GM12873 (cell line): ENCODE measurements around the gene FLVCR2.

Experiments
- TF ChIP-seq, protein P1 (sequence below): IDR thresholded peaks from 2 replicates; pipeline ENCODE4 v1.5.1; 2012; ENCODE audit warnings: low read depth, mild to moderate bottlenecking, moderate library complexity, low read length, control low read depth; ENCODE audit not compliant: insufficient read depth; ENCODE audit errors: missing control alignments

The FLVCR2 gene

DNA sequence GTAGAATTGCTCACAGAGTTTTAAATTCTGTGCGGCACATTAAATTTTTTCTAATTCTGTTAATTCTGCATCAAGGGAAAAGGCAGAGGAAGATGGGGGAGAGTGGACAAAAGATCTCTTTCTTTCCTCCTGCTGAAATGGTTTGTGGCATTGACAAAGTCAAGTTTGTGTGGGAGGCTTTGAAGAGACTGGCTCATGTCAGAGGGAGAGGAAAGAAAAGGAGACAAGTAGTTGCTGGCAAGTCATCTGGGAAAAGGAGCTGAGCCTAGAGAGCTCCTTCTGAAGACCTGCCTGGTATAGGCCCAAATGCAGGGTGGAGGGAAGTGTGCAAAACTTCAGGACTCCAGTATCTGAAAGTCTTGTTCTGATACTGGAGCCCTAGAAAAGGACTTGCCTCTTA, 119.0 kb downstream of the FLVCR2 start:
- TF ChIP-seq, protein P1, sequence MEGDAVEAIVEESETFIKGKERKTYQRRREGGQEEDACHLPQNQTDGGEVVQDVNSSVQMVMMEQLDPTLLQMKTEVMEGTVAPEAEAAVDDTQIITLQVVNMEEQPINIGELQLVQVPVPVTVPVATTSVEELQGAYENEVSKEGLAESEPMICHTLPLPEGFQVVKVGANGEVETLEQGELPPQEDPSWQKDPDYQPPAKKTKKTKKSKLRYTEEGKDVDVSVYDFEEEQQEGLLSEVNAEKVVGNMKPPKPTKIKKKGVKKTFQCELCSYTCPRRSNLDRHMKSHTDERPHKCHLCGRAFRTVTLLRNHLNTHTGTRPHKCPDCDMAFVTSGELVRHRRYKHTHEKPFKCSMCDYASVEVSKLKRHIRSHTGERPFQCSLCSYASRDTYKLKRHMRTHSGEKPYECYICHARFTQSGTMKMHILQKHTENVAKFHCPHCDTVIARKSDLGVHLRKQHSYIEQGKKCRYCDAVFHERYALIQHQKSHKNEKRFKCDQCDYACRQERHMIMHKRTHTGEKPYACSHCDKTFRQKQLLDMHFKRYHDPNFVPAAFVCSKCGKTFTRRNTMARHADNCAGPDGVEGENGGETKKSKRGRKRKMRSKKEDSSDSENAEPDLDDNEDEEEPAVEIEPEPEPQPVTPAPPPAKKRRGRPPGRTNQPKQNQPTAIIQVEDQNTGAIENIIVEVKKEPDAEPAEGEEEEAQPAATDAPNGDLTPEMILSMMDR: no peak
